ENCODE measurements around the gene GUK1. TPM values are rescaled to one million over a fixed set of nuclear protein-coding genes. Genes with fewer than 3 reads are reported as not detected.

GUK1 gene
- polyA plus RNA-seq, 3 donors = 262 to 391 (median 316) TPM

DNA sequence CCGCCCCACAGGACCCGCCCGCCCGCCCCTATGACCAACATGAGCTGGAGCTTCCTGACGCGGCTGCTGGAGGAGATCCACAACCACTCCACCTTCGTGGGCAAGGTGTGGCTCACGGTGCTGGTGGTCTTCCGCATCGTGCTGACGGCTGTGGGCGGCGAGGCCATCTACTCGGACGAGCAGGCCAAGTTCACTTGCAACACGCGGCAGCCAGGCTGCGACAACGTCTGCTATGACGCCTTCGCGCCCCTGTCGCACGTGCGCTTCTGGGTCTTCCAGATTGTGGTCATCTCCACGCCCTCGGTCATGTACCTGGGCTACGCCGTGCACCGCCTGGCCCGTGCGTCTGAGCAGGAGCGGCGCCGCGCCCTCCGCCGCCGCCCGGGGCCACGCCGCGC is 17.6 kb downstream of the GUK1 start:
- no peak for DNase-seq
- H3K4me1 Mint-ChIP-seq = peaks cover 6% of the 10 kb centered on the region
- intact Hi-C loops (cut with micrococcal nuclease) = no loop called here
- no peak overlapping the region for H3K27ac ChIP-seq (ENCODE audit: low read depth in 1 of 2, low read length in 2 of 2)
- H2AFZ ChIP-seq (ENCODE audit: insufficient read depth, low read depth, low read length, poor library complexity, severe bottlenecking) = no peak overlapping the region
- peaks cover 5% of the 10 kb centered on the region in 2 donors for H3K4me1 ChIP-seq (ENCODE audit: control insufficient read depth in 1 of 2, insufficient read depth in 2 of 2, low read length in 2 of 2)
- H3K79me2 ChIP-seq (ENCODE audit: insufficient read depth, low read length) = no peaks in the 10 kb centered on the region
- H3K27me3 ChIP-seq (ENCODE audit: control insufficient read depth in 2 of 2, insufficient read depth in 2 of 2, low read length in 2 of 2) = peaks cover 0 to 9% of the 10 kb centered on the region in 2 donors
- no peak overlapping the region for H3K4me3 Mint-ChIP-seq
- H3K9me3 ChIP-seq (replicated peaks in 1 of 2; ENCODE audit: control insufficient read depth in 1 of 2, insufficient read depth in 1 of 2, low read length in 2 of 2) = no peaks in the 10 kb centered on the region
- H3K36me3 ChIP-seq (replicated peaks in 1 of 2; ENCODE audit: control insufficient read depth in 1 of 2, insufficient read depth in 2 of 2, low read length in 2 of 2) = no peaks in the 10 kb centered on the region
- H3K9me3 Mint-ChIP-seq = no peaks in the 10 kb centered on the region
- H3K27me3 Mint-ChIP-seq (ENCODE audit: low read depth in 3 of 3) = peaks cover 1 to 24% (median 15%) of the 10 kb centered on the region in 3 donors
- no peak overlapping the region for H3K4me2 ChIP-seq (replicated peaks; ENCODE audit: extremely low read depth, low read length, poor library complexity, severe bottlenecking)
- H3K4me3 ChIP-seq (replicated peaks in 1 of 3; ENCODE audit: low read depth in 2 of 3, low read length in 3 of 3) = no peak overlapping the region
- WGBS (ENCODE audit: insufficient coverage) = 81% methylated on average over 29 of the region's 43 CpGs
- TF ChIP-seq, protein P1, sequence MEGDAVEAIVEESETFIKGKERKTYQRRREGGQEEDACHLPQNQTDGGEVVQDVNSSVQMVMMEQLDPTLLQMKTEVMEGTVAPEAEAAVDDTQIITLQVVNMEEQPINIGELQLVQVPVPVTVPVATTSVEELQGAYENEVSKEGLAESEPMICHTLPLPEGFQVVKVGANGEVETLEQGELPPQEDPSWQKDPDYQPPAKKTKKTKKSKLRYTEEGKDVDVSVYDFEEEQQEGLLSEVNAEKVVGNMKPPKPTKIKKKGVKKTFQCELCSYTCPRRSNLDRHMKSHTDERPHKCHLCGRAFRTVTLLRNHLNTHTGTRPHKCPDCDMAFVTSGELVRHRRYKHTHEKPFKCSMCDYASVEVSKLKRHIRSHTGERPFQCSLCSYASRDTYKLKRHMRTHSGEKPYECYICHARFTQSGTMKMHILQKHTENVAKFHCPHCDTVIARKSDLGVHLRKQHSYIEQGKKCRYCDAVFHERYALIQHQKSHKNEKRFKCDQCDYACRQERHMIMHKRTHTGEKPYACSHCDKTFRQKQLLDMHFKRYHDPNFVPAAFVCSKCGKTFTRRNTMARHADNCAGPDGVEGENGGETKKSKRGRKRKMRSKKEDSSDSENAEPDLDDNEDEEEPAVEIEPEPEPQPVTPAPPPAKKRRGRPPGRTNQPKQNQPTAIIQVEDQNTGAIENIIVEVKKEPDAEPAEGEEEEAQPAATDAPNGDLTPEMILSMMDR (IDR thresholded peaks at IDR 0.05) = no peak
- no peak overlapping the region for H3K9ac ChIP-seq (ENCODE audit: insufficient read depth, low read length, poor library complexity, severe bottlenecking)
- no peak overlapping the region for H3K27ac Mint-ChIP-seq
- H3K36me3 Mint-ChIP-seq = no peaks in the 10 kb centered on the region
- H4K20me1 ChIP-seq (ENCODE audit: insufficient read depth, low read length) = no peaks in the 10 kb centered on the region

DNA sequence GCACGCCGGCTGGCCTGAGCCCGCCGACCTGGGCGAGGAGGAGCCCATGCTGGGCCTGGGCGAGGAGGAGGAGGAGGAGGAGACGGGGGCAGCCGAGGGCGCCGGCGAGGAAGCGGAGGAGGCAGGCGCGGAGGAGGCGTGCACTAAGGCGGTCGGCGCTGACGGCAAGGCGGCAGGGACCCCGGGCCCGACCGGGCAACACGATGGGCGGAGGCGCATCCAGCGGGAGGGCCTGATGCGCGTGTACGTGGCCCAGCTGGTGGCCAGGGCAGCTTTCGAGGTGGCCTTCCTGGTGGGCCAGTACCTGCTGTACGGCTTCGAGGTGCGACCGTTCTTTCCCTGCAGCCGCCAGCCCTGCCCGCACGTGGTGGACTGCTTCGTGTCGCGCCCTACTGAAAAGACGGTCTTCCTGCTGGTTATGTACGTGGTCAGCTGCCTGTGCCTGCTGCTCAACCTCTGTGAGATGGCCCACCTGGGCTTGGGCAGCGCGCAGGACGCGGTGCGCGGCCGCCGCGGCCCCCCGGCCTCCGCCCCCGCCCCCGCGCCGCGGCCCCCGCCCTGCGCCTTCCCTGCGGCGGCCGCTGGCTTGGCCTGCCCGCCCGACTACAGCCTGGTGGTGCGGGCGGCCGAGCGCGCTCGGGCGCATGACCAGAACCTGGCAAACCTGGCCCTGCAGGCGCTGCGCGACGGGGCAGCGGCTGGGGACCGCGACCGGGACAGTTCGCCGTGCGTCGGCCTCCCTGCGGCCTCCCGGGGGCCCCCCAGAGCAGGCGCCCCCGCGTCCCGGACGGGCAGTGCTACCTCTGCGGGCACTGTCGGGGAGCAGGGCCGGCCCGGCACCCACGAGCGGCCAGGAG is 18.3 kb downstream of the GUK1 start:
- Mint-ChIP-seq H3K27ac (no peak overlapping the region), H3K4me3 (no peak overlapping the region), H3K36me3 (no peaks in the 10 kb centered on the region), H3K27me3 (ENCODE audit: low read depth in 3 of 3) (peaks cover 1 to 31% (median 20%) of the 10 kb centered on the region in 3 donors), H3K4me1 (peaks cover 13% of the 10 kb centered on the region), H3K9me3 (no peaks in the 10 kb centered on the region)
- intact Hi-C loops (cut with micrococcal nuclease) = no loop called here
- WGBS (ENCODE audit: insufficient coverage) = 95% methylated on average over 86 of the region's 98 CpGs
- no peaks in the 10 kb centered on the region for H3K9me3 ChIP-seq (replicated peaks in 1 of 2; ENCODE audit: control insufficient read depth in 1 of 2, insufficient read depth in 1 of 2, low read length in 2 of 2)
- DNase-seq = no peak
- H4K20me1 ChIP-seq (ENCODE audit: insufficient read depth, low read length) = no peaks in the 10 kb centered on the region
- H3K27ac ChIP-seq (ENCODE audit: low read depth in 1 of 2, low read length in 2 of 2) = no peak overlapping the region
- no peaks in the 10 kb centered on the region for H3K79me2 ChIP-seq (ENCODE audit: insufficient read depth, low read length)
- peaks cover 0 to 16% of the 10 kb centered on the region in 2 donors for H3K27me3 ChIP-seq (ENCODE audit: control insufficient read depth in 2 of 2, insufficient read depth in 2 of 2, low read length in 2 of 2)
- H3K9ac ChIP-seq (ENCODE audit: insufficient read depth, low read length, poor library complexity, severe bottlenecking) = no peak overlapping the region
- TF ChIP-seq, protein P1 (IDR thresholded peaks at IDR 0.05) = no peak
- H3K4me2 ChIP-seq (replicated peaks; ENCODE audit: extremely low read depth, low read length, poor library complexity, severe bottlenecking) = no peak overlapping the region
- H3K36me3 ChIP-seq (replicated peaks in 1 of 2; ENCODE audit: control insufficient read depth in 1 of 2, insufficient read depth in 2 of 2, low read length in 2 of 2) = no peaks in the 10 kb centered on the region
- H3K4me1 ChIP-seq (ENCODE audit: control insufficient read depth in 1 of 2, insufficient read depth in 2 of 2, low read length in 2 of 2) = peaks cover 11 to 12% of the 10 kb centered on the region in 2 donors
- H2AFZ ChIP-seq (ENCODE audit: insufficient read depth, low read depth, low read length, poor library complexity, severe bottlenecking) = no peak overlapping the region
- H3K4me3 ChIP-seq (replicated peaks in 1 of 3; ENCODE audit: low read depth in 2 of 3, low read length in 3 of 3) = no peak overlapping the region
